Measurements from ENCODE around the gene MSRB1.

MSRB1 gene

GRCh38 chr16:1908184-1908583 lies 34.8 kb downstream of the MSRB1 start:
- no peak for DNase-seq (ENCODE audit: low read depth)
- H3K4me3 ChIP-seq (ENCODE audit: control insufficient read depth, low read depth, low read length), result no peak overlapping the region
- TF ChIP-seq CTCF (conservative IDR thresholded peaks at IDR 0.05; ENCODE audit: control insufficient read depth, insufficient read depth, low read depth, low read length), result no peak

- no peak for TF ChIP-seq CTCF (conservative IDR thresholded peaks at IDR 0.05; ENCODE audit: control insufficient read depth, insufficient read depth, low read depth, low read length)
- no peak for DNase-seq (ENCODE audit: low read depth)
- H3K4me3 ChIP-seq (ENCODE audit: control insufficient read depth, low read depth, low read length), result no peak overlapping the region
These were observed 35.7 kb downstream of the MSRB1 start for GRCh38 chr16:1907226-1907860.

- TF ChIP-seq CTCF (conservative IDR thresholded peaks at IDR 0.05; ENCODE audit: control insufficient read depth, insufficient read depth, low read depth, low read length), result no peak
- no peak overlapping the region for H3K4me3 ChIP-seq (ENCODE audit: control insufficient read depth, low read depth, low read length)
- DNase-seq (ENCODE audit: low read depth), result no peak
These were observed 36.2 kb downstream of the MSRB1 start for GRCh38 chr16:1906846-1907165.

GRCh38 chr16:1906055-1906845 lies 36.7 kb downstream of the MSRB1 start:
- no peak for DNase-seq (ENCODE audit: low read depth)
- no peak for TF ChIP-seq CTCF (conservative IDR thresholded peaks at IDR 0.05; ENCODE audit: control insufficient read depth, insufficient read depth, low read depth, low read length)
- no peak overlapping the region for H3K4me3 ChIP-seq (ENCODE audit: control insufficient read depth, low read depth, low read length)

- no peak for TF ChIP-seq CTCF (conservative IDR thresholded peaks at IDR 0.05; ENCODE audit: control insufficient read depth, insufficient read depth, low read depth, low read length)
- no peak overlapping the region for H3K4me3 ChIP-seq (ENCODE audit: control insufficient read depth, low read depth, low read length)
- DNase-seq (ENCODE audit: low read depth), result peak; percentile 6
These were observed 38.9 kb downstream of the MSRB1 start for GRCh38 chr16:1903845-1904840.

GRCh38 chr16:1903220-1903574 lies 39.8 kb downstream of the MSRB1 start:
- TF ChIP-seq CTCF (conservative IDR thresholded peaks at IDR 0.05; ENCODE audit: control insufficient read depth, insufficient read depth, low read depth, low read length), result no peak
- DNase-seq (ENCODE audit: low read depth), result no peak
- no peak overlapping the region for H3K4me3 ChIP-seq (ENCODE audit: control insufficient read depth, low read depth, low read length)
